ENCODE results near the gene CDH3. TPM values are rescaled to one million over a fixed set of nuclear protein-coding genes. Genes with fewer than 3 reads are reported as not detected.

Gene CDH3
- total and polyA plus RNA-seq, 10 of the 15 experiments (the other 5 are each of a cell fraction or from before 2014, with no cell fraction given), result 0.05 to 0.44 (median 0.12) TPM; not detected in 5

DNA sequence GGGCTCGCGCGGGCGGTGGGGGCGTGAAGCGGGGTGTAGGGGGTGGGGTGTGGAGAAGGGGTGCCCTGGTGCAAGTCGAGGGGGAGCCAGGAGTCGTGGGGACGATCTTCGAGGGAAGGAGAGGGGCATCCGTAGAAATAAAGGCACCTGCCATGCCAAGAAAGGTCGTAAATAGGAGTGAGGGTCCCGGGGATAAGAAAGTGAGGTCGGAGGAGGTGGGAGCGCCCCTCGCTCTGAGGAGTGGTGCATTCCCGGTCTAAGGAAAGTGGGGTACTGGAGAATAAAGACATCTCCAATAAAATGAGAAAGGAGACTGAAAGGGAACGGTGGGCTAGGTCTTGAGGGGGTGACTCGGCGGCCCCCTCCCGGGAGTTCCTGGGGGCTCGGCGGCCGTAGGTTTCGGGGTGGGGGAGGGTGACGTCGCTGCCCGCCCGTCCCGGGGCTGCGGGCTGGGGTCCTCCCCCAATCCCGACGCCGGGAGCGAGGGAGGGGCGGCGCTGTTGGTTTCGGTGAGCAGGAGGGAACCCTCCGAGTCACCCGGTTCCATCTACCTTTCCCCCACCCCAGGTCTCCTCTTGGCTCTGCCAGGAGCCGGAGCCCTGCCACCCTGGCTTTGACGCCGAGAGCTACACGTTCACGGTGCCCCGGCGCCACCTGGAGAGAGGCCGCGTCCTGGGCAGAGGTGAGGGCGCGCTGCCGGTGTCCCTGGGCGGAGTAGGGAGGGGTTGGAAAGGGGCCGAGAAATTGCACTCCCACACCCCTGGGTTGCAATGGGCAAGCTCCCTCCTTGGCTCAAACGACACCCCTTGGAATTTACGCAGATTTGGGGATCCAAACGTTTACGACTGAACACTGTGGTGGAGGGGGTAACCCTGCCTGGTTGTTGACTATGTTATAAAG lies 92.9 kb downstream of the CDH3 start (continued):
- TF ChIP-seq, protein P1, sequence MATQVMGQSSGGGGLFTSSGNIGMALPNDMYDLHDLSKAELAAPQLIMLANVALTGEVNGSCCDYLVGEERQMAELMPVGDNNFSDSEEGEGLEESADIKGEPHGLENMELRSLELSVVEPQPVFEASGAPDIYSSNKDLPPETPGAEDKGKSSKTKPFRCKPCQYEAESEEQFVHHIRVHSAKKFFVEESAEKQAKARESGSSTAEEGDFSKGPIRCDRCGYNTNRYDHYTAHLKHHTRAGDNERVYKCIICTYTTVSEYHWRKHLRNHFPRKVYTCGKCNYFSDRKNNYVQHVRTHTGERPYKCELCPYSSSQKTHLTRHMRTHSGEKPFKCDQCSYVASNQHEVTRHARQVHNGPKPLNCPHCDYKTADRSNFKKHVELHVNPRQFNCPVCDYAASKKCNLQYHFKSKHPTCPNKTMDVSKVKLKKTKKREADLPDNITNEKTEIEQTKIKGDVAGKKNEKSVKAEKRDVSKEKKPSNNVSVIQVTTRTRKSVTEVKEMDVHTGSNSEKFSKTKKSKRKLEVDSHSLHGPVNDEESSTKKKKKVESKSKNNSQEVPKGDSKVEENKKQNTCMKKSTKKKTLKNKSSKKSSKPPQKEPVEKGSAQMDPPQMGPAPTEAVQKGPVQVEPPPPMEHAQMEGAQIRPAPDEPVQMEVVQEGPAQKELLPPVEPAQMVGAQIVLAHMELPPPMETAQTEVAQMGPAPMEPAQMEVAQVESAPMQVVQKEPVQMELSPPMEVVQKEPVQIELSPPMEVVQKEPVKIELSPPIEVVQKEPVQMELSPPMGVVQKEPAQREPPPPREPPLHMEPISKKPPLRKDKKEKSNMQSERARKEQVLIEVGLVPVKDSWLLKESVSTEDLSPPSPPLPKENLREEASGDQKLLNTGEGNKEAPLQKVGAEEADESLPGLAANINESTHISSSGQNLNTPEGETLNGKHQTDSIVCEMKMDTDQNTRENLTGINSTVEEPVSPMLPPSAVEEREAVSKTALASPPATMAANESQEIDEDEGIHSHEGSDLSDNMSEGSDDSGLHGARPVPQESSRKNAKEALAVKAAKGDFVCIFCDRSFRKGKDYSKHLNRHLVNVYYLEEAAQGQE (IDR thresholded peaks at IDR 0.05; ENCODE audit: low read depth, low read length), result no peak
- TF ChIP-seq POLR2AphosphoS5 (IDR thresholded peaks at IDR 0.05; ENCODE audit: low read length) (no peak), ETV6 (conservative IDR thresholded peaks at IDR 0.05 in 1 of 2, IDR thresholded peaks at IDR 0.05 in 1 of 2; ENCODE audit: borderline replicate concordance in 1 of 2, low read depth in 1 of 2) (no peak), HCFC1 (IDR thresholded peaks at IDR 0.05; ENCODE audit: low read length) (no peak), BCL11A (IDR thresholded peaks at IDR 0.05; ENCODE audit: low read depth, low read length) (no peak), NR2C1 (IDR thresholded peaks at IDR 0.05) (no peak), TCF12 (IDR thresholded peaks at IDR 0.05; ENCODE audit: low read depth, low read length) (no peak)
- TF ChIP-seq, protein P2, sequence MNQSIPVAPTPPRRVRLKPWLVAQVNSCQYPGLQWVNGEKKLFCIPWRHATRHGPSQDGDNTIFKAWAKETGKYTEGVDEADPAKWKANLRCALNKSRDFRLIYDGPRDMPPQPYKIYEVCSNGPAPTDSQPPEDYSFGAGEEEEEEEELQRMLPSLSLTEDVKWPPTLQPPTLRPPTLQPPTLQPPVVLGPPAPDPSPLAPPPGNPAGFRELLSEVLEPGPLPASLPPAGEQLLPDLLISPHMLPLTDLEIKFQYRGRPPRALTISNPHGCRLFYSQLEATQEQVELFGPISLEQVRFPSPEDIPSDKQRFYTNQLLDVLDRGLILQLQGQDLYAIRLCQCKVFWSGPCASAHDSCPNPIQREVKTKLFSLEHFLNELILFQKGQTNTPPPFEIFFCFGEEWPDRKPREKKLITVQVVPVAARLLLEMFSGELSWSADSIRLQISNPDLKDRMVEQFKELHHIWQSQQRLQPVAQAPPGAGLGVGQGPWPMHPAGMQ (IDR thresholded peaks at IDR 0.05; ENCODE audit: borderline replicate concordance), result no peak
- TF ChIP-seq, protein P3, sequence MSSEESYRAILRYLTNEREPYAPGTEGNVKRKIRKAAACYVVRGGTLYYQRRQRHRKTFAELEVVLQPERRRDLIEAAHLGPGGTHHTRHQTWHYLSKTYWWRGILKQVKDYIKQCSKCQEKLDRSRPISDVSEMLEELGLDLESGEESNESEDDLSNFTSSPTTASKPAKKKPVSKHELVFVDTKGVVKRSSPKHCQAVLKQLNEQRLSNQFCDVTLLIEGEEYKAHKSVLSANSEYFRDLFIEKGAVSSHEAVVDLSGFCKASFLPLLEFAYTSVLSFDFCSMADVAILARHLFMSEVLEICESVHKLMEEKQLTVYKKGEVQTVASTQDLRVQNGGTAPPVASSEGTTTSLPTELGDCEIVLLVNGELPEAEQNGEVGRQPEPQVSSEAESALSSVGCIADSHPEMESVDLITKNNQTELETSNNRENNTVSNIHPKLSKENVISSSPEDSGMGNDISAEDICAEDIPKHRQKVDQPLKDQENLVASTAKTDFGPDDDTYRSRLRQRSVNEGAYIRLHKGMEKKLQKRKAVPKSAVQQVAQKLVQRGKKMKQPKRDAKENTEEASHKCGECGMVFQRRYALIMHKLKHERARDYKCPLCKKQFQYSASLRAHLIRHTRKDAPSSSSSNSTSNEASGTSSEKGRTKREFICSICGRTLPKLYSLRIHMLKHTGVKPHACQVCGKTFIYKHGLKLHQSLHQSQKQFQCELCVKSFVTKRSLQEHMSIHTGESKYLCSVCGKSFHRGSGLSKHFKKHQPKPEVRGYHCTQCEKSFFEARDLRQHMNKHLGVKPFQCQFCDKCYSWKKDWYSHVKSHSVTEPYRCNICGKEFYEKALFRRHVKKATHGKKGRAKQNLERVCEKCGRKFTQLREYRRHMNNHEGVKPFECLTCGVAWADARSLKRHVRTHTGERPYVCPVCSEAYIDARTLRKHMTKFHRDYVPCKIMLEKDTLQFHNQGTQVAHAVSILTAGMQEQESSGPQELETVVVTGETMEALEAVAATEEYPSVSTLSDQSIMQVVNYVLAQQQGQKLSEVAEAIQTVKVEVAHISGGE (CRISPR knock-in tag; IDR thresholded peaks at IDR 0.05), result no peak
- TF ChIP-seq, protein P4, sequence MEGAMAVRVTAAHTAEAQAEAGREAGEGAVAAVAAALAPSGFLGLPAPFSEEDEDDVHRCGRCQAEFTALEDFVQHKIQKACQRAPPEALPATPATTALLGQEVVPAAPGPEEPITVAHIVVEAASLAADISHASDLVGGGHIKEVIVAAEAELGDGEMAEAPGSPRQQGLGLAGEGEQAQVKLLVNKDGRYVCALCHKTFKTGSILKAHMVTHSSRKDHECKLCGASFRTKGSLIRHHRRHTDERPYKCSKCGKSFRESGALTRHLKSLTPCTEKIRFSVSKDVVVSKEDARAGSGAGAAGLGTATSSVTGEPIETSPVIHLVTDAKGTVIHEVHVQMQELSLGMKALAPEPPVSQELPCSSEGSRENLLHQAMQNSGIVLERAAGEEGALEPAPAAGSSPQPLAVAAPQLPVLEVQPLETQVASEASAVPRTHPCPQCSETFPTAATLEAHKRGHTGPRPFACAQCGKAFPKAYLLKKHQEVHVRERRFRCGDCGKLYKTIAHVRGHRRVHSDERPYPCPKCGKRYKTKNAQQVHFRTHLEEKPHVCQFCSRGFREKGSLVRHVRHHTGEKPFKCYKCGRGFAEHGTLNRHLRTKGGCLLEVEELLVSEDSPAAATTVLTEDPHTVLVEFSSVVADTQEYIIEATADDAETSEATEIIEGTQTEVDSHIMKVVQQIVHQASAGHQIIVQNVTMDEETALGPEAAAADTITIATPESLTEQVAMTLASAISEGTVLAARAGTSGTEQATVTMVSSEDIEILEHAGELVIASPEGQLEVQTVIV (IDR thresholded peaks at IDR 0.05; ENCODE audit: borderline replicate concordance, partially characterized antibody), result no peak
